HG02610 (cell line): ENCODE measurements around the gene OR6C65.
"Not testable (repeated sequence)": the region's sequence is repeated elsewhere in the genome, so short reads cannot be mapped to it uniquely, and the experiment has no call there.

Experiments used
- ATAC-seq: cut with Tn5 transposase; IDR thresholded peaks from one replicate; pipeline ENCODE4 v1.9.1; 2021; ENCODE audit warnings: mild to moderate bottlenecking, moderate library complexity; ENCODE audit not compliant: unreplicated experiment

OR6C65 gene

DNA sequence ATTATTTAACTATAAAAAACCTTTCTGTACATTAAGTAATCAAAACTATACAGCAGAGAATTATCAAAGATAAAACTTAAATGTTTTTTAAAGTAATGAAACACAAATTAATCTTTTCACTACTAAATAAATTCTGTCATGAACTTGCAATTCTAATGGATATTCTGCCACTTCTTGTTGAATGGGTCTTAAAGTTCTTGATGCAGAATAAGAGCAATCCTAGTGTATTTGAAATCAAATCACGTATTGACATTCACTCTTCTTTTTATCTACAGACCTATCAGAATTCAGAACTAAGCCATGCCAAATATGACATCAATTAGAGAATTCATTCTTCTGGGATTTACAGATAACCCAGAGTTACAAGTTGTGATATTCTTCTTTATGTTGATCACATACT lies at the start of gene OR6C65:
OR6C65 (plus strand) TSS at position 301 of the 400 bp plus-strand sequence; CDS start at position 301, 0 bp downstream.
- ATAC-seq: no peak

- ATAC-seq: not testable (repeated sequence)
These were observed 45.0 kb upstream of the OR6C65 start for GRCh38 chr12:55355338-55355737.

DNA sequence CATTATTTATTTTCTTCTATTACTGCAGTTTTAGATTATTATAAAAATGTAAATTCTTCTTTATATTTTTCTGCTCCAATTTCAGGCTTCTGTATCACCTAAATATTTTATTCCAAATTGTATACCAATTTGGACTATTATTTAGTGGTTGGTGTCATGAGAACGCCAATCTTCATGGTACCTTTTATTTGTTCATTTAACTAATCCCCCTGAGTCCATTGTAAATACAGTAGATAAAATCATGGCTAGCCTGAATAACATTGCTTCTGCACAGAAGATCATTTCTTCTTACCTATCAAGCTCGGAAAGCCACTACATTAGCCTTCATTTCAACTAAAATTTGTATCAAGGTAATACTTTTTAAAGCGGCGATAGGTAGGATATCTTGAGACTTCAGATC lies 37.7 kb upstream of the OR6C65 start, which contains the start of gene OR6C75:
OR6C75 (plus strand) TSS at position 301 of the 400 bp plus-strand sequence. CDS start 2,136 bp downstream, outside the sequence.
- ATAC-seq: no peak

GRCh38 chr12:55365086-55365485 lies 35.2 kb upstream of the OR6C65 start:
- no peak for ATAC-seq

GRCh38 chr12:55372521-55372920 lies 27.8 kb upstream of the OR6C65 start:
- ATAC-seq: no peak

DNA sequence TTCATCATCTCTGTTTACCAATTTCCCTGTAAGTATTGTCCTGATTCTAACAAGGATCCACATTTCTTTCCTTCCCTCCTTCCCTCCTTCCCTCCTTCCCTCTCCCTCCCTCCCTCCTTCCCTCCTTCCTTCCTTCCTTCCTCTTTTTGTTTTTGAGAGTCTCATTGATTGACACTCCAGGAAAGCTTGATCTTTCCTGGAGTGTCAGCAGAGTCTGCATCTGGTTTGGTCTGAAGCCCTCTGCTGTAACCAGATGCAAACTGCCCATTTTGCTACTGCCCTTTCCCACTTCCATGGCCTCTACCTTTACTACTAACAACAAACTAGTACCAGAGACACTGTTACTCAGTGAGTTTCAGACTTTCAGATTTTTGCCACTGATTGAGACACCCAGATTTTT lies 14.4 kb upstream of the OR6C65 start:
- no peak for ATAC-seq

GRCh38 chr12:55392032-55392795 lies 8.1 kb upstream of the OR6C65 start:
- no peak for ATAC-seq

GRCh38 chr12:55396326-55396725 lies 4.0 kb upstream of the OR6C65 start:
- ATAC-seq: no peak

DNA sequence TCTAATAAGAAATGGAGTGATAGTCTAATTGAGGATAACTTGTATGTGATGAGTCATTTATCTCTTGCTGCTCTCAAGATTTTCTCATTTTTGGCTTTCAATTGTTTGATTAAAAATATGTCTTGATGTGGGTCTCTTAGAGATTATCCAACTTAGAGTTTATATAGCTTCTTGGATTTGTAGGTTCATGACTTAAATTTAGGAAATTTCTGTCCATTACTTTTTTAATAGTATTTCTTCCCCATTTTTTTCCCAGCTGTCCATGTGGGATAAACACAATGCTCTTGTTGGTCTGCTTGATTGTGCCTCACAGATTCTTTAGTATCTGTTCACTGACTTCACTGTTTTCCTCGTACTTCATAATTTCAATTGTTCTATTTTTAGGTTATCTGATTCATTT lies 7.5 kb downstream of the OR6C65 start:
- ATAC-seq: no peak

DNA sequence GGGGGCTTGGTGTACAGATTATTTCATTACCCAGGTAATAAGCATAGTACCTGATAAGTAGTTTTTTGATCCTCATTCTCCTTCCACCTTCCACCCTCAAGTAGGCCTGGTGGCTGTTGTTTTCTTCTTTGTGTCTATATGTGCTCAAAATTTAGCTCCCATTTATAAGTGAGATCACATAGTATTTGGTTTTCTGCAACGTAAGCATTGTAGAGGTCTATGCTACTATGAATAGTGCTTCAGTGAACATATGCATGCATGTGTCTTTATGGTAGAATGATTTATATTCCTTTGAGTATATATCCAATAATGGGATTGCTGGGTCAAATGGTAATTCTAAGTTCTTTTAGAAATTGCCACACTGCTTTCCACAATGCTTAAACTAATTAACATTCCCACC lies 8.8 kb downstream of the OR6C65 start:
- ATAC-seq: not testable (repeated sequence)

DNA sequence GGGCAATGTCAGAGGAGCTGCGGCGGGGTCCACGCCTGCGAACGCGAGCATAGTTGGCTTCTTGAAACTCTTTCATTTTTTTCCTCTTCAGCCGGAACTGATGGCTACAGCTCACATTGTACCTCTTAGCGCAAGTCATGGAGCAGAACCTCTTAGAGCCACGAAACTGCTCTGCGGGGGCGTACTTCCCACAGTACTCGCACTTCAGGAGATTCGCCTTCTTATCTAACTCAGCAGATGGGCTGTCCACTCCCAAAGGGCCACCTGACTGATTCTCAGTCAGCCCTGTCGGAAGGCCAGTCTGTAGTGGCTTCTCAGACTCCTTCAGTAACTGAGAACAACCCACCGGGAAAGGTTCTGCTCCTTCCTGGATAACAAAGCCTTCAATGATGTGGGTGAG lies 11.8 kb downstream of the OR6C65 start:
- ATAC-seq: not testable (repeated sequence)

DNA sequence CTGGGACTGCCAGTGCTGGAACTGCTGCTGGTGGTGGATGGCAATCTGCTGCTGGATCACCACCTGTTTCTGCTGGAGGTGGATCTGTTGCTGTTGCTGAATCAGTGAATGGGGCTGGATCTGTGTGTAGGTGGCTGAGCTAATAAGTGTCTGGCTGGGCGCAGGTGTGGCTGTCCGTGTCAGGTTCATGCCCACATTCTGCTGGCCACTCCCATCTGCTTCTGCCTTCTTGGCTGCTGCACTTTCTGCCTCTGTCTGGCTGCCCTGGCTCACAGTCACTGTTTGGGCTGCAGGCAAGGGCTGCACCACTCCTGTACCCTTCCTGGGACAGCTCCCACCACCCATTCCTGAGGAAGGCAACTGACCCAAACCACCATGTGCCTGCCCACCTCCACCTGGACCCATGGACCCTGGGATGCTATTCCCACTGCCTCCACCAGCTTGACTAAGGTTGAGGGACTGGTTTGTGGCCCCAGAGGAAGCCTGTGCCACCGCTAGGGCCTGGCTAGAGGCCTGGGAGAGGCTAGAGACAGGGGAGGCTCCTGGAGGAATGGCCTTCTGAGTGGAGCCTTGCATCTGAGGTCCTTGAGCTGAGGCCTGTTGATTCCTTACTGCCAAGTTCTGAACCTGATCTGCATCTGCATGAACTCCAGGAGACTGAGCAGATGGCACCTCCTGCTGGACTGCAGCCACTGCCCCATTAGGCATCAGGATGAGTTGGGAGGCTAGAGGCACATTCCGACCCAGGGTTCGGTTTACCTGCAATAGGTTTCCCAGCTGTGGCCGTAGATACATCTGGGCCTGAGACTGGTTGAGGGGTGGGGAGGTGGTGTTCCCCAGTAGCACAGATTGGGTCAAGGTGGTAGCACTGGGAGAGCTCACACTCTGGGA lies 13.4 kb downstream of the OR6C65 start:
- ATAC-seq: not testable (repeated sequence)

GRCh38 chr12:55414396-55414823 lies 14.1 kb downstream of the OR6C65 start:
- ATAC-seq: not testable (repeated sequence)

DNA sequence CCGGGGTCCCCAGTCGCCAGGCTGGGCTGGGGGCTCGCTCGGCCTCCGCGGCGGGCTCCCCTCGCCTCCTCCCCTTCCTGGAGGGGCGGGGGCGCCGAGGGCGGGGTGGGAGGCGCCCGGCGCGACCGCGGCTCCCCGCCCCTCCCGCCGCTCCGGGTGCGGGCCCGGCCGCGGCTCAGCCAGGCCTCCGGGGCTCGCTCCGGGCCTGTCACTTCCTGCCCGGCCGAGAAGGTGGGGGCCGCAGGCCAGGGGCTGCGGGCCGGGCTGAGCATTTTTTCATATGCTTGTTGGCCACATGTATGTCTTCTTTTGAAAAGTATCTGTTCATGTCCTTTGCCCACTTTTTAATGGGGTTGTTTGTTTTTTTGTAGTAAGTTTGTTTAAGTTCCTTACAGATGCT lies 14.6 kb downstream of the OR6C65 start:
- peak; percentile 37 for ATAC-seq

- no peak for ATAC-seq
These were observed 16.6 kb downstream of the OR6C65 start for GRCh38 chr12:55416961-55417360.

- no peak for ATAC-seq
These were observed 20.1 kb downstream of the OR6C65 start for GRCh38 chr12:55420307-55420962.

DNA sequence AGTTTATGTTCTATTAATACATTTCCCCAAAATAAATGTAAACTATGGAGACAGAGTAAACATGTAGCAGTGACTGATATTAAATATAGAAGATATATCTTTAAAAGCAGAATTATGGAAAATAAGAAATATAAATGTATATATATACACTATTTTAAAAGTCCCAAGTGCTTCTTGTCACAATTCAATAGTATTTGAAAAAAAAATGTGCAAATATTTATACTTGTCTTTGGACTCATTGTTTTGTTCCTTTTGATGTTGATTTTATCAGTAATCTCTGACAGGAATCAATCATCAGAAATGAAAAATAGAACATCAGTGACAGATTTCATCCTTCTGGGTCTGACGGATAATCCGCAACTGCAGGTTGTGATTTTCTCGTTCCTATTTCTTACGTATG lies 25.6 kb downstream of the OR6C65 start, which contains the start of gene OR6C76:
OR6C76 (plus strand) TSS at position 301 of the 400 bp plus-strand sequence; CDS start at position 301, 0 bp downstream.
- ATAC-seq: no peak

DNA sequence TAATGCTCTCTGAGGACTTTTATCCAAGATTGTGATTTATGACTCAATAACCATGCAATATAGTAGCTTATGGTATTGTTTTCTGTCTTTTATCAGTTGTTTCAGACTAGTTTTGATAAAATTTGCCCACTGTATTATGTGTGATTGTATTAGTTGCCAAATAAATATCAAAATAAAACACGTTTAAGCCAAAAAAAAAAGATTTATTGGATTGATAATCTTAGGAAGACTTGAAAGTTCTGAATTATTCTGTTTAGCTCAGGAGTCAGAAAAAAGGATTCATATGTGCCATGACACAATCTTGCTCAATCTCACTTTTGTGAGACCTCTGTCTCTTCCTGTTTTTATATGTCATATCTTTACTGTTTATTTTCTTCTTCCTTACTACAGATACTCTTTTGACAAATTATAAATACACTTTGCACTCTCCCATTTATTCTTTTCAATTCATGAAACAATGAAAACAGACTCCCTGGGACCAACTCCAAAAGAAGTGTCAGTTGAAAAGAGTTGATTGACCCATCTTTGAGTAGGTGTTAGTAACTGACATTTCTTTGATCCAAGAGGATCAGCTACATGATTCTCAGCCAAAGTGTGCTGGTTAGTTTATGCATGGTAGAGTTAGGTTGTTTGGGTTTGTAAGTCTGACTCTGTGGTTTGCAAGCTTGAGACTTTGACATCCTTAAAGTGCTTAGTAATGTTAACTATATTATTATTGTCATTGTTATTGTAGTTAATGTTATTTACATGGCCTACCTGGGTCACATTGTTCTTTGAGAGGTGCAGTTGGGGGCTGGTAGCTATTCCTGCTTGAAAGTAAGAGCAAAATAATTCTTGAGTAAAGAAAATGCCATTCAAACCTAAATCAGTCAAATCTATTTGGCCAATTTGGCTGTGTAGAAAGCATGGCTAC lies 28.3 kb downstream of the OR6C65 start:
- ATAC-seq: no peak

DNA sequence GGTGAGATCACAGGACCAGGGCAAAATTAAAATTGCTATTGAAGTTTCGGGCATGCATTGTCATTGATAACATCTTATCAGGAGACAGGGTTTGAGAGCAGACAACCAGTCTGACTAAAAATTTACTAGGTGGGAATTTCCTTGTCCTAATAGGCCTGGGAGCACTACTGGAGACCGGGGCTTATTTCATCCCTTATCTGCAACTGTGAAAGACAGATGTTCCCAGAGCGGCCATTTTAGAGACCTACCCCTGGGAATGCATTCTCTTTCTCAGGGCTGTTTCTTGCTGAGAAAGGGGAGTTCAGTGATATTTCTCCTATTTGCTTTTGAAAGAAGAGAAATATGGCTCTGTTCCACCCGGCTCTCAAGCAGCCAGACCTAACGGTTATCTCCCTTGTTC lies 40.9 kb downstream of the OR6C65 start:
- not testable (repeated sequence) for ATAC-seq

DNA sequence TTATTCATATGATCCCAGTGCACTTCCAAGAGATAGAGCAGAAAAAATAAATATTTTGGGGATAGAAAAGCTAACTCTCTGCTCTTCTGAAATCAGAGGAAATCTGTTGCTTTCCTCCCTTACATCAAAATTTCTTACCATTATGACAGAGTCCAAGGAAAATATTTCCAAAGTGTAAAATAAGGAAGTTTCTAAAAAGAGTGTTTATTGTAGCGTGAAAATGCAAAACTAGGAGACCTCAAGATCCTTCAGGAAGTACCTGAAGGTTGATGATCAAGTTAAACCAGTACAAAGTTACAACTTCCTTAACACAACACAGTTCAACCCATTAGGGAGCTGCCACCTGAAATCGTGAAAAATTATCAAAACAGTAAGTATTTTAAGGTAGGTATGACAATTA lies 43.4 kb downstream of the OR6C65 start, which contains the start of gene OR6C2:
OR6C2 (plus strand) TSS at position 301 of the 400 bp plus-strand sequence. CDS start 8,138 bp downstream, outside the sequence.
- no peak for ATAC-seq
